ENCODE results near the gene EFNA5.

Gene EFNA5

DNA sequence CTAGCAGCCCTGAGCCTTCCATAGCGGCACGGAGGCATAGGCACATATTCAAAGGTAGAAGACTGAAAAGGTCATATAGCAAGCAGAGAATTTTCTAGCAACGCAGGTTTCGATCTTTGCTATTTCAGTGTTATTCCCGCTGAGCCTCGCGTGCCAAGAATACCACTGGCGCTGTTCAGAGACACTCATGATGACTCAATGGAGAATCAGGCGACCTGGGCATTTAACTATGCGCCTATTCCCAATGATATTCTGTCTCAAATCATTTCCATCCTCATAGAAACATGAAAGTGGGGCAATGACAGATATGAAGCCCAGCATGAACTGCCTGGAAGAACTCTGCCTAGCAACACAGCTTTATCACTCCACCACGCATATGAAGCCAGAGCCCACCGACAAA lies 59.9 kb downstream of the EFNA5 start:
- Histone ChIP-seq H3K9me3 (ENCODE audit: insufficient read depth, low read length, severe bottlenecking) (no peaks in the 10 kb centered on the region), H3K27me3 (ENCODE audit: insufficient read depth, low read length, poor library complexity) (no peaks in the 10 kb centered on the region), H3K79me2 (ENCODE audit: insufficient read depth, low read length) (no peaks in the 10 kb centered on the region), H3K4me3 (ENCODE audit: low read depth in 1 of 2, low read length in 2 of 2) (no peak overlapping the region), H2AFZ (ENCODE audit: low read depth, low read length) (no peak overlapping the region), H3K27ac (ENCODE audit: low read length) (no peak overlapping the region), H3K4me2 (ENCODE audit: insufficient read depth, low read length) (no peak overlapping the region), H3K4me1 (ENCODE audit: insufficient read depth, low read length) (peaks cover 10% of the 10 kb centered on the region), H3K9ac (ENCODE audit: low read depth, low read length) (no peak overlapping the region), H4K20me1 (ENCODE audit: insufficient read depth, low read length) (no peaks in the 10 kb centered on the region), H3K36me3 (ENCODE audit: insufficient read depth, low read length) (no peaks in the 10 kb centered on the region)
- TF ChIP-seq, protein P1, sequence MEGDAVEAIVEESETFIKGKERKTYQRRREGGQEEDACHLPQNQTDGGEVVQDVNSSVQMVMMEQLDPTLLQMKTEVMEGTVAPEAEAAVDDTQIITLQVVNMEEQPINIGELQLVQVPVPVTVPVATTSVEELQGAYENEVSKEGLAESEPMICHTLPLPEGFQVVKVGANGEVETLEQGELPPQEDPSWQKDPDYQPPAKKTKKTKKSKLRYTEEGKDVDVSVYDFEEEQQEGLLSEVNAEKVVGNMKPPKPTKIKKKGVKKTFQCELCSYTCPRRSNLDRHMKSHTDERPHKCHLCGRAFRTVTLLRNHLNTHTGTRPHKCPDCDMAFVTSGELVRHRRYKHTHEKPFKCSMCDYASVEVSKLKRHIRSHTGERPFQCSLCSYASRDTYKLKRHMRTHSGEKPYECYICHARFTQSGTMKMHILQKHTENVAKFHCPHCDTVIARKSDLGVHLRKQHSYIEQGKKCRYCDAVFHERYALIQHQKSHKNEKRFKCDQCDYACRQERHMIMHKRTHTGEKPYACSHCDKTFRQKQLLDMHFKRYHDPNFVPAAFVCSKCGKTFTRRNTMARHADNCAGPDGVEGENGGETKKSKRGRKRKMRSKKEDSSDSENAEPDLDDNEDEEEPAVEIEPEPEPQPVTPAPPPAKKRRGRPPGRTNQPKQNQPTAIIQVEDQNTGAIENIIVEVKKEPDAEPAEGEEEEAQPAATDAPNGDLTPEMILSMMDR (IDR thresholded peaks at IDR 0.05; ENCODE audit: borderline replicate concordance, extremely low read depth, low read length, poor library complexity, severe bottlenecking): no peak
- TF ChIP-seq EZH2 (IDR thresholded peaks at IDR 0.05; ENCODE audit: borderline replicate concordance, low read depth, low read length, severe bottlenecking): no peak
- DNase-seq (no peak), ATAC-seq (ENCODE audit: insufficient read depth, low read depth) (no peak)

DNA sequence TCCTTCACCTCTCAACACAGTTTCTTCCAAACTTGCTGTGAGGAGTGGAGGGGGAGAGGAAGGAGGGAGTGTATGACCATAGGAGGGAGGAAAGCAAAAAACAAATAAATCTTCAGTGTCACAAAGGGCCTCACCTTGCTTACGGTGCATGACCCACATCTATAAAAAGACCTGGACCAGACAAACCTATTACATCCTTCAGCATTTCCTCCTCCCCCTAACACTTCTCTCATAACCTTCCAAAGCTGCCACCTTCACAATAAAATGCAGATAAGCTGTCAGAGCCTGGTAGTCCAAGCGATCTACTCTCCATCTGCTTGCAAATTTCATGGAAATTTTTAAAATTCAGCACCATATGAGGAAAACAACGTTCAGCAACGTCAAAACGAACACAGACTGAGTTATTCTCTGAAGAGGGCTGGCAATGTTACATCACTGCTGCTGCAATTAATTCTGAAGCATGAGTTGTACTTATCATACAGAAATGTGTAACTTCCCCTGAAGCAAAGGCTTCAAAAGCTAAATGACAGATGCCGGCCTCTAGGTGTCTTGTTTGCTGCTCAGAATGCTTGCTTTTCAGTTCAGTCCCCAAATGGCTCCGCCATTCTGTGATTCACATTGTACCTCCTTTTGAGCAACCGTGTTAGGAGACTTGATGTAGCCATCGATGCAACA lies 62.9 kb downstream of the EFNA5 start:
- Histone ChIP-seq H2AFZ (ENCODE audit: low read depth, low read length) (no peak overlapping the region), H3K9me3 (ENCODE audit: insufficient read depth, low read length, severe bottlenecking) (no peaks in the 10 kb centered on the region), H3K36me3 (ENCODE audit: insufficient read depth, low read length) (no peaks in the 10 kb centered on the region), H3K4me1 (ENCODE audit: insufficient read depth, low read length) (peaks cover 35% of the 10 kb centered on the region), H4K20me1 (ENCODE audit: insufficient read depth, low read length) (no peaks in the 10 kb centered on the region), H3K27me3 (ENCODE audit: insufficient read depth, low read length, poor library complexity) (no peaks in the 10 kb centered on the region), H3K79me2 (ENCODE audit: insufficient read depth, low read length) (no peaks in the 10 kb centered on the region), H3K9ac (ENCODE audit: low read depth, low read length) (no peak overlapping the region), H3K27ac (ENCODE audit: low read length) (no peak overlapping the region), H3K4me2 (ENCODE audit: insufficient read depth, low read length) (no peak overlapping the region), H3K4me3 (ENCODE audit: low read depth in 1 of 2, low read length in 2 of 2) (no peak overlapping the region)
- DNase-seq: no peak
- ATAC-seq (ENCODE audit: insufficient read depth, low read depth): no peak
- TF ChIP-seq, protein P1 (IDR thresholded peaks at IDR 0.05; ENCODE audit: borderline replicate concordance, extremely low read depth, low read length, poor library complexity, severe bottlenecking): no peak
- TF ChIP-seq EZH2 (IDR thresholded peaks at IDR 0.05; ENCODE audit: borderline replicate concordance, low read depth, low read length, severe bottlenecking): no peak

DNA sequence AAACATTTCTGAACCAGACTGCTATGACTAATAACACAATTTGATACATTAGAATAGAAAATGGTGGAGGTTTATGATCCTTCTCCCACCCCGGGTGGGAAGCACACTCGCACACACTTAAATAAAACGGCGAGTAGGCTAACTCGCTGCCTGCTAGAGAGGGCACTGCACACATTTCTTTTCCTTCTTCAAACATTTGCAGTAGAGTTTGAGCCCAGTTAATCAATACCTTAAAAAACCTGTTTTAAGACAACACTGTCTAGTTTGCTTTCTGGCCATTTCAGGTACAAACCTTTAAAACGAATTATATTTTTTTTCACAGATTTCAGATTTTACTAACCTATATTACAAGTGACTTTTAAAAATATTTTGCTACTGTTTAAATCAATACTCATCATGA lies 63.5 kb downstream of the EFNA5 start:
- H3K36me3 ChIP-seq (ENCODE audit: insufficient read depth, low read length): no peaks in the 10 kb centered on the region
- H3K4me1 ChIP-seq (ENCODE audit: insufficient read depth, low read length): peaks cover 35% of the 10 kb centered on the region
- H3K4me2 ChIP-seq (ENCODE audit: insufficient read depth, low read length): no peak overlapping the region
- no peak overlapping the region for H3K27ac ChIP-seq (ENCODE audit: low read length)
- no peaks in the 10 kb centered on the region for H3K79me2 ChIP-seq (ENCODE audit: insufficient read depth, low read length)
- H3K27me3 ChIP-seq (ENCODE audit: insufficient read depth, low read length, poor library complexity): no peaks in the 10 kb centered on the region
- H3K9ac ChIP-seq (ENCODE audit: low read depth, low read length): no peak overlapping the region
- H4K20me1 ChIP-seq (ENCODE audit: insufficient read depth, low read length): no peaks in the 10 kb centered on the region
- TF ChIP-seq, protein P1 (IDR thresholded peaks at IDR 0.05; ENCODE audit: borderline replicate concordance, extremely low read depth, low read length, poor library complexity, severe bottlenecking): no peak
- no peak for TF ChIP-seq EZH2 (IDR thresholded peaks at IDR 0.05; ENCODE audit: borderline replicate concordance, low read depth, low read length, severe bottlenecking)
- no peak overlapping the region for H2AFZ ChIP-seq (ENCODE audit: low read depth, low read length)
- DNase-seq (no peak), ATAC-seq (ENCODE audit: insufficient read depth, low read depth) (no peak)
- H3K9me3 ChIP-seq (ENCODE audit: insufficient read depth, low read length, severe bottlenecking): no peaks in the 10 kb centered on the region
- H3K4me3 ChIP-seq (ENCODE audit: low read depth in 1 of 2, low read length in 2 of 2): no peak overlapping the region

All from DND-41 (cell line).